Stimulated activated CD4-positive, alpha-beta T cell treated with anti-CD3 and anti-CD28 coated beads, Interleukin-1b, Interleukin-23, amount 100 ng/mL, for 48 hours (primary cell): Measurements from ENCODE around the gene SCYGR3.
A peak's percentile ranks its signal among the peaks of the same experiment; 100 is the strongest.

Source experiments
- DNase-seq: peaks from one replicate; pipeline ENCODE4 v3.0.0-alpha.2; 2020

SCYGR3 gene, protein sequence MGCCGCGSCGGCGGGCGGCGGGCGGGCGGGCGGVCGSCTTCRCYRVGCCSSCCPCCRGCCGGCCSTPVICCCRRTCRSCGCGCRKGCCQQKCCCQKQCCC

GRCh38 chr2:227614740-227615139 lies at the start of gene SCYGR3:
Gene SCYGR3, minus strand, starts transcription at chr2:227614840. Its CDS starts 0 bp downstream, at chr2:227614840.
- no peak for DNase-seq

- DNase-seq: no peak
Observed at GRCh38 chr2:227661827-227662226, 47.2 kb upstream of the SCYGR3 start.

DNA sequence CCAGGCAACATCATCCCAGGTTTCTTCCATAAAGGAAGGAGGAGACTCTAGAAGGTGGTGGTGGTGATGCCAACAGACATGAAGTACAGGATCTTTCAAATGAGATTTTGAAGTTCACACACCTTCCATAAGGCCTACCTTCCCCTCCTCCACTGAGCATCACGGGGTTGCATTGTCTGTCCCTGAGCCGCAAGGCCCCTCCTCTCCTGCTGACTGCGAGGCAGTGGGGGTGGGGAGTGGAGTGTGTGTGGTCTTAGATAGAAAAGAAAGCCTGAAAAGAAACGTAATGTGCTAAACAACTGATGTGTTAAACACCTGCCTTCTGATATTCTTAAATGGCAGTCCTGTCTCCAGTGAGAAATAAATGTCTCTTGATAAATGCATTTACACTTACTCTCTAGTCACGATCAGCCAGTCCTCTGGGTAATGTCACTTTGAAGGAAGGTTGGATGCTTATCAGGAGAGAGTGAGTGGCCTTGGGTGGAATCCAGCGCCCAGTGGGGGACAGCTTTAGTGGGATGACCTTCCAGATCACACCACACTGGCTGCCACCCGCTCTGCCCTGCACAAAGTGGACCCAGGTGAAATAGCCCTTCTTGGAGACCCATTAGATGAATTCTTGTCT lies 46.5 kb upstream of the SCYGR3 start:
- no peak for DNase-seq

DNA sequence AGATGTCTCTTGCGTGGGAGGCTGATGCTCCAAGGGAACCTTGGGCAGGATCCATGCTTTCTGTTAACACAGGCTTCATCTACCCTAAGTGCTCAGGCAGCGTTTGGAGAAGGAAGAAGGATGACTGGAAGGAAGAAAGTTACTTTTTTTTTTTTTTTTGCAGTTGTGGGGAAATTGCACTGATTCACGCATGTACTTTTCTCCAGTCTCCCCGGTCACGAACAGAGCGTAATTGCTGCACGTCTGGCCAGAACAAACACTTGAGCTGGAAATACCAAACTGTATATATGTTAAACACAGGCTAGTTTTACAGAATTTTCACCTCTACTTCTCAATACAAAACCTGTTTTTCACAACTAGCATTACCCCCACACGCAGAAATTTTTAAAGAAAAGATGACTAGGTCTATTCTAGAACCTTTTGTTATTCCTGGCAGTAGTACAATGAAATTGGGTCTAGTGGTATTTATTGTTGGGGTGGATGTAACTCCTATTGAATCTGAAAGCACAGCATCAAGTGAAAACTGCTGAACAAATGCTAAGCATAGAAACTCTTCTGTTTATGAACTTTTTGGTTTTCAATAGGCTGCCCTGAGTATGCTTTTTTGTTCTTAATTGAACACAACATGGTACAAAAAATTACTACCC lies 42.7 kb upstream of the SCYGR3 start:
- no peak for DNase-seq

DNA sequence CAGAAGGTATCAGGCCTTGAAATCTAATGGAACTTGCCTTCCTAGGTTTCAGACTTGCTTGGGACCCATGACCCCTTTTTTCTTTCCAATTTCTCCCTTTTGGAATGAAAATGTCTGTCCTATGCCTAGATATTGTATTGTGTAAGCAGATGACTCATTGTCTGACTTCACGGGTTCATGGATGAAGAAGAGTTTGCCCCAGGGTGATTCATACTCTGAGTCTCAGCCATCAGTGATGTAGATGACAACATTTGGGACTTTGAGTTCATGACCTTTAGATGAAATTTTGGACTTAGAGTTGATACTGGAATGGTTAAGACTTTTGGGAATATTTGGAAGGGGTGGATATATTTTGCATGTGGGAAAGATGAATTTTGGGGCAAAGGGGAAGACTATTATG lies 40.8 kb upstream of the SCYGR3 start:
- peak; percentile 6 for DNase-seq

GRCh38 chr2:227654426-227654825 lies 39.8 kb upstream of the SCYGR3 start:
- DNase-seq: no peak

GRCh38 chr2:227653419-227653818 lies 38.8 kb upstream of the SCYGR3 start:
- no peak for DNase-seq

- no peak for DNase-seq
Observed at GRCh38 chr2:227643990-227644551, 29.4 kb upstream of the SCYGR3 start.

DNA sequence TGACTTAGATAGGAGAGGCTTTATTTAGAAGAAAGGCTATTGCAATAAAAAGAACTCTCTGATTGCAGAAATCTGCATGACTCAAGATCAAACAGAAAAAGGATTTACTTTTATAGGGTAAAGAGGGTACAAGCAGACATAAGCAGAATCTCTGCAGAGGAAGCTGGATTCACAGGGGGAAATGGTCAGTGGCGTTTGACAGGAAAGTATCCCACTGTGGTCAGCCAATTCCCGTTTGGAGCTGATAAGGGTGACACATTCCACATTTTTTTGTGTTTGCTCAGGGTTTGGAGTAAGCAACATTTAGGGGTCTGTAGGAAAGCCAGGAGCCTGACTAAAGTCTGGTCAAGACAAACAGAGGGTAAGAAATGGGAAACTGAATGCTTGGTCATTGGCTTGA lies 28.0 kb upstream of the SCYGR3 start:
- no peak for DNase-seq

- DNase-seq: no peak
Observed at GRCh38 chr2:227634201-227634600, 19.6 kb upstream of the SCYGR3 start.

DNA sequence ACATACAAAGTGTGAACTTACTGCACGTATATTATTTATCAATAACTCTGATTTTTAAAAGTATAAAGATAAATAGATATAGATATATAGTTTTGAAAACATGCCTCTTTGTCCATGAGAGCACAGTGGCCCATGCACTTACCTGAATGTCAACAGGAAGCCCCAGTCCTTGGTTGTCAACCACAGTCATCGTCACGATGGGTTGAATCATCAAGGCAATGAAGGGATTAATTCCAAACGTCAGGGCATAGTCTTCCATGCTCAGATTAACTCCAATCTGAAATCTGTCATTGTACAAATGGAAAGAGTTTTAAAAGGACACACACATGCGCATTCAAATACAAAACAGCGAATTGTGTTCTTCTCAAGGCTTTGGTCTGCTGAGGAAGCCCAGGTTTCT lies 18.2 kb upstream of the SCYGR3 start:
- no peak for DNase-seq

- no peak for DNase-seq
Observed at GRCh38 chr2:227630322-227630721, 15.7 kb upstream of the SCYGR3 start.

DNA sequence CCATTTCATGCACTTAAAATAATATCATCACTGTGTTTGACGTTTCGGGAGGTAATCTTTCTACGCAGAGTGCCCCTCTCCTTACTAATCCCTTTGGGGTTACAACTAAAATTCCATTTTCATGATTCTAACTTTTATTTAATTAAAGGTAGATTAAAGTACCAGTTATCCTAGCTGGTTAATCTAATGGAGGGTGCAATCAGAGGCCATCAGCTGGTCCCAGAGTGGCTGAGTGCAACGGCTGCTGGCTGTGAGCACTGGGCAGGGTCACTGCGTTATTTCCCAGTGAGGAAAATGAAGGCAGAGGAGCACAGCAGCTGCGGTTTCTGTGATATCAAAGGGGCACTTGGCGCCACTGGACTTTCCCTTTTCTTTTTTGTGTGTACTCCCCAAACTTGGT lies 14.8 kb upstream of the SCYGR3 start:
- DNase-seq: no peak

- no peak for DNase-seq
Observed at GRCh38 chr2:227627769-227628168, 13.1 kb upstream of the SCYGR3 start.

DNA sequence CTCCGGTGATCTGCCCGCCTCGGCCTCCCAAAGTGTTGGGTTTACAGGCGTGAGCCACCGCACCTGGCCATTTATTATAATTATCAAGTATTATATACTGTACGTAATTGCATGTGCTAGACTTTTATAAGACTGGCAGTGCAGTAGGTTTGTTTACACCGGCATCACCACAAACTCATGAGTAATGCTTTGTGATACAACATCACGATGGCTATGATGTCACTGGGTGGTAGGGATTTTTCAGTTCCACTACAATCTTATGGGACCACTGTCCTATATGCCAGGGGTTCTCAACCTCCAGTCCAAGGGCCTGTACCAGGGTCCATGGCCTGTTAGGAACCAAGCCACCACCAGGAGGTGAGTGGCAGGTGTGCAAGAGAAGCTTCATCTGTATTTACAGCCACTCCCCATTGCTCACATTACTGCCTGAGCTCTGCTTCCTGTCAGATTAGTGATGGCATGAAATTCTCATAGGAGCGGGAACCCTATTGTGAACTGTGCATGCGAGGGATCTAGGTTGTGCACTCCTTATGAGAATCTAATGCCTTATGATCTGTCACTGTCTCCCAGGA lies 12.0 kb upstream of the SCYGR3 start:
- DNase-seq: no peak

DNA sequence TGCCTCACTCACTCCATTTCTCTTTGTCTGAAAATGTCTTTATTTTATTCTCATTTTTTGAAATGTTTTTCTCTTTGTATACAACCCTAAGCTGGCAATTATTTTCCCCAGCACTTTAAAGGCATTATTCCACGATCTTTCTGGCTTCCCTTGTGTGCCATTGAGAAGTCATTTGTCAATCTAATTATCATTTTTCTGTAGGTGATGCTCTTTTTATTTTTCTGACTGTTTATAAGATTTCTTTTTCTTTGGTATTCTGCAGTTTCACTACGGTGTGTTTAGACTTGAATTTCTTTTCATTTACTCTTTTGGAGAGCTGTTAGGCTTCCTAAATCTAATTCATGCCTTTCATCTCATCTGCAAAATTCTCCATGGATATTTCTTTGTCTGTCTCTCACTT lies 10.8 kb upstream of the SCYGR3 start:
- no peak for DNase-seq

DNA sequence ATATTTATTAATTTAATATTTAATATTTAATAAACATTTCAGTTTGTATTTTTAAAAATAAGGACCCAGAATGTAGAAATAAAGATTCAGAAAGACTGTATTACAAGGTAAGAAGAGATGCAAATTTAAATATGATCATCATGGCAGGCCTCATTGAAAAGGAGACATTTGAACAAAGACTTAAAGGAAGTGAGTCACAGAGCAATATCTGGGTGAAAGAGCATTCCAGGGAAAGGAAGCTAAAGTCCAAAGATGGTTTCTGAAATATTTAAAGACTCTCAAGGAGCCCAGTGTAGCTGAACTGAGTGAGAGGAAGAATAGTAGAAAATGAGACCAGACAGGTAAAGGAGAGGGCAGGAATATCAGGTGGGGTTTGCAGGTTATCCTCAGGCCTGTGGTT lies 8.6 kb upstream of the SCYGR3 start:
- no peak for DNase-seq

DNA sequence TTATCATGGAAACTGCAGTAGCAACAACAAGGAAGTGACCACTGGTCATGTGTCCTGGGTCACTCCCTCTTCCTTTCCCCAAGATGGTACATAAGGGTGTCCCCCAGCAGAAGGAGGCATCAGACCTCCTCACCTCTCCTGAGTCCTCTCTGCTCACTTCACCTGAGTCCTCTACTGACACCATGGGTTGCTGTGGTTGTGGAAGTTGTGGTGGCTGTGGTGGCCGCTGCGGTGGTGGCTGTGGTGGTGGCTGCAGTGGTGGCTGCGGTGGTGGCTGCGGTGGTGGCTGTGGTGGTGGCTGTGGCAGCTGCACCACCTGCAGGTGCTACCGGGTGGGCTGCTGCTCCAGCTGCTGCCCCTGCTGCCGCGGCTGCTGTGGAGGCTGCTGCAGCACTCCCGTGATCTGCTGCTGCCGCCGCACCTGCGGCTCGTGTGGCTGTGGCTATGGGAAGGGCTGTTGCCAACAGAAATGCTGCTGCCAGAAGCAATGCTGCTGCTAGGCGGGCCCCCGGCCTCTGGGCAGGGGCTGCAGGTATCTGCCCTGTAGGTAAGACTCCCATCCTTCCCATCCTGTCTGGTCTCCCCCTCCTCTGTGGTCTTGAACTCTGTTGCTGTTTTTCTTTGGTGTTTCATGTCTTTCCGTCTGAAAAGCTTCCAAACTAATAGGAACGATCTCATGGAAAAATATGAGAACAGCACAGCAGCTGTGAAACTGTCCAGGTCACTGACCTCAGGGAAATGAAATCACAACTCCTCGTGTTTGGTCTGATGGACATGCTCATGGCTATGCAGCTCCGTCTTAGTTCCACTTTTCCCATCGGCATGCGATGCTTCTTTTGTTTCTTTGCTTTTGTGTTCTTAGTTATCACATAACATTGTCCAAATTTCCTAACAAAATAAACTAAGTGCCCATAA lies 2.9 kb upstream of the SCYGR3 start, which contains the start of gene SCYGR4:
Gene SCYGR4, plus strand, starts transcription at position 183 of the 915 bp plus-strand sequence. Its CDS starts 0 bp downstream, at position 183.
- DNase-seq: no peak

DNA sequence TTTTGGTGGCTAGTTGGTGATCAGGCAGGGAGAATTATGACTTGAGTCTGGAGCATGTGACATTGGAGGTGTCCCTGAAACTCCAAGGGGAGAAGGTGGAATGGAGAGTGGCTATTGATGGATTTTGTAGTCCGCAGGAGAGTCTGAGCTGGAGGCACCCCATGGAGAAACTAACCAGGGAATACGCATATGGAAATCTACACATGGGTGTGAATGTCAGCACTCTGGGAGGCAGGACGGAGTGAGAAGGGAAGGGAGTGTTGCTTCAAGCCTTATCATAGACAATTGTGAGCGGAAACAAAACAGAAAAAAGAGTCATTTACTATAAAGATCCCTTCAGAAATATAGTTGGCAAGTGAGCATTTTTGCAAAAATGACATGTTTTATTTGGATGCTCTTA lies 2.0 kb upstream of the SCYGR3 start:
- DNase-seq: no peak

DNA sequence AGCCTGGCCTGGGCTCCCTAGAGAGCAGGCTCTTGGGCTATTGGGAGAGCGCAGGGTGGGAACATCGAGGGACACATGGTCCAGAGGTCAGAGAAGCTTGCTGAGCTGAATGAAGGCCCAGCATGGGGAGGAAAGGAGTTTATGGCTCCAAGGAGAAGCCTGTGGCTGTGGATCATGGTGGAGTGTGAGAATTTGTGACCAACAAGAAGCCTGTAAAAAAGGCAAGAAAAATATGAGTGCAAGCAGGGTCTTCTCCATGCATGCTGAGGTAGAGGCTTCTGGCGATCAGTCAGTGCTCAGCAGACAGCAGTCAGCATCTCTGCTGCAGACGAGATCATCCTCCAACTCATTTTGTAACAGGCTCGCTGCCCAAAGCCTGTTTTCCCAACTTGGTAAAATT lies 1.3 kb upstream of the SCYGR3 start:
- DNase-seq: no peak

DNA sequence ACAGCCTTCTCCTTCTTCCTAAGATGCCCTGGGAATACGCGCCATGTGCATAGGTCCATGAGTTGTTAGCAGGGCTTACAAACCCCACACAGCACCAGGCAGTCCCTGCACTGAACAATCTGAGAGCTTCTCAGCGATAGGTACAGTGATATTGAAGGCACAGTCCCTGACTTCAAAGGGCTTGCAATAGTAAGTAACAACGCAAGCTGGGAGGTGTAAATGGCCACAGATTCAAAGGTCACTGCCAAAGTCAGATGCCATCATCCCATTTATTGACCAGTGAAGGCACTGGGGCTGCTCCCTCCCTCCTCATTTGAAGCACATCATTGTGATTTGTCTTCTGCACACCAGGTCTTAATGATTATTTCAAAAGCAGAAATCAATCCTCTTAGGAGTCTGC lies 541 bp upstream of the SCYGR3 start:
- no peak for DNase-seq

DNA sequence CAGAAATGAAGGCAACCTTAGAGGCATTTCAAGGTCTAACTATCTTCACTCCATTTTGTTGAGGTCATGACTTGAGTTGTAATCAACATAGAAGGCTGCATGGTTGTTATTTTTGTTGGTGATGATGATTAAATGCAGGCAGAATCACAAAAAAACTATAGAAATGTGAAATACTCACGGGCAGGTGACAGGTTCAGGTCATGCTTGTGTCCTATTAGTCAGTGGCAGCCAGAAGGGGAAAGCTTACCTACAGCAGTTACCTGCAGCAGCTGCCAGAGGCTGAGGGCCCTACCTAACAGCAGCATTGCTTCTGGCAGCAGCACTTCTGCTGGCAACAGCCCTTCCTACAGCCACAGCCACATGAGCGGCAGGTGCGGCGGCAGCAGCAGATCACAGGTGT lies 394 bp downstream of the SCYGR3 start:
- no peak for DNase-seq

GRCh38 chr2:227613272-227613660 lies 1.4 kb downstream of the SCYGR3 start:
- no peak for DNase-seq
